H9 (cell line): ENCODE data around the gene SPTBN4. TPM values are rescaled to one million over a fixed set of nuclear protein-coding genes. Genes with fewer than 3 reads are reported as not detected.

Experiments
- DNase-seq: peaks from one replicate; pipeline ENCODE4 v3.0.0-alpha.2; 2017
- H2AFZ ChIP-seq: one replicate; pipeline ENCODE4 v1.6.1; 2013; ENCODE audit warnings: mild to moderate bottlenecking, low read length, control low read depth, moderate library complexity
- H2AK5ac ChIP-seq: 2 replicates; pipeline ENCODE4 v1.6.1; 2013; ENCODE audit warnings: low read length, control low read depth, mixed read lengths; ENCODE audit not compliant: insufficient read length
- H2BK120ac ChIP-seq: one replicate; pipeline ENCODE4 v1.6.1; 2013; ENCODE audit warnings: low read depth, mild to moderate bottlenecking, low read length, control low read depth, inconsistent platforms; ENCODE audit not compliant: poor library complexity, severe bottlenecking
- H2BK12ac ChIP-seq: 2 replicates; pipeline ENCODE4 v1.6.1; 2013; ENCODE audit warnings: low read length, control low read depth, mixed read lengths, low read depth; ENCODE audit not compliant: insufficient read length
- H2BK15ac ChIP-seq: 2 replicates; pipeline ENCODE4 v1.6.1; 2013; ENCODE audit warnings: low read depth, low read length, control low read depth
- H2BK20ac ChIP-seq: one replicate; pipeline ENCODE4 v1.6.1; 2013; ENCODE audit warnings: low read depth, mild to moderate bottlenecking, low read length, control low read depth, inconsistent platforms; ENCODE audit not compliant: poor library complexity, severe bottlenecking
- H2BK5ac ChIP-seq: 2 replicates; pipeline ENCODE4 v1.6.1; 2013; ENCODE audit warnings: low read length, control low read depth, mixed read lengths; ENCODE audit not compliant: insufficient read length
- H3K14ac ChIP-seq: 2 replicates; pipeline ENCODE4 v1.6.1; 2013; ENCODE audit warnings: low read length, control low read depth; ENCODE audit not compliant: insufficient read depth
- H3K18ac ChIP-seq: 2 replicates; pipeline ENCODE4 v1.6.1; 2013; ENCODE audit warnings: low read depth, mild to moderate bottlenecking, mixed read lengths, low read length, control low read depth; ENCODE audit not compliant: insufficient read length
- H3K23ac ChIP-seq: 2 replicates; pipeline ENCODE4 v1.6.1; 2013; ENCODE audit warnings: low read length, control low read depth, mixed read lengths, low read depth; ENCODE audit not compliant: insufficient read length
- H3K23me2 ChIP-seq: 2 replicates; pipeline ENCODE4 v1.6.1; 2013; ENCODE audit warnings: low read depth, mild to moderate bottlenecking, mixed read lengths, low read length, control low read depth; ENCODE audit not compliant: insufficient read length, poor library complexity, severe bottlenecking
- H3K27ac ChIP-seq: 2 replicates; pipeline ENCODE4 v1.5.1; 2013; ENCODE audit warnings: low read length, control low read depth, mixed read lengths, low read depth; ENCODE audit not compliant: insufficient read length
- H3K27me3 ChIP-seq: 2 replicates; pipeline ENCODE4 v1.6.1; 2013; ENCODE audit warnings: low read length, control low read depth, inconsistent platforms; ENCODE audit not compliant: insufficient read depth
- H3K4ac ChIP-seq: 2 replicates; pipeline ENCODE4 v1.6.1; 2013; ENCODE audit warnings: low read depth, mild to moderate bottlenecking, control low read depth, inconsistent platforms, low read length, moderate library complexity
- H3K4me1 ChIP-seq: 2 replicates; pipeline ENCODE4 v1.6.1; 2013; ENCODE audit warnings: low read length, control low read depth, inconsistent platforms; ENCODE audit not compliant: insufficient read depth
- H3K4me2 ChIP-seq: 2 replicates; pipeline ENCODE4 v1.6.1; 2013; ENCODE audit warnings: low read length, control low read depth, mixed read lengths; ENCODE audit not compliant: insufficient read length, insufficient read depth
- H3K56ac ChIP-seq: 2 replicates; pipeline ENCODE4 v1.6.1; 2013; ENCODE audit warnings: low read depth, mild to moderate bottlenecking, mixed read lengths, low read length, control low read depth; ENCODE audit not compliant: insufficient read length
- H3K79me1 ChIP-seq: 2 replicates; pipeline ENCODE4 v1.6.1; 2013; ENCODE audit warnings: low read depth, mild to moderate bottlenecking, moderate library complexity, low read length, control low read depth, inconsistent platforms; ENCODE audit not compliant: insufficient read depth, poor library complexity, severe bottlenecking
- H3K79me2 ChIP-seq: 2 replicates; pipeline ENCODE4 v1.6.1; 2013; ENCODE audit warnings: low read length, control low read depth, inconsistent platforms; ENCODE audit not compliant: insufficient read depth
- H3K9ac ChIP-seq: 2 replicates; pipeline ENCODE4 v1.6.1; 2013; ENCODE audit warnings: low read length, control low read depth, mixed read lengths; ENCODE audit not compliant: insufficient read length; ENCODE audit errors: extremely low read depth
- H3K9me3 ChIP-seq: one replicate; pipeline ENCODE4 v1.6.1; 2013; ENCODE audit warnings: low read depth, low read length, inconsistent platforms; ENCODE audit not compliant: control insufficient read depth
- H3T11ph ChIP-seq: one replicate; pipeline ENCODE4 v1.6.1; 2013; ENCODE audit warnings: mild to moderate bottlenecking, low read length, control low read depth, inconsistent platforms
- H4K20me1 ChIP-seq: one replicate; pipeline ENCODE4 v1.6.1; 2013; ENCODE audit not compliant: control insufficient read depth, insufficient read length, insufficient read depth
- H4K5ac ChIP-seq: 2 replicates; pipeline ENCODE4 v1.6.1; 2013; ENCODE audit warnings: low read depth, mild to moderate bottlenecking, mixed read lengths, low read length, control low read depth; ENCODE audit not compliant: insufficient read length
- H4K8ac ChIP-seq: replicated peaks from 2 replicates; pipeline ENCODE4 v1.6.1; 2013; ENCODE audit warnings: low read length, control low read depth, mixed read lengths, low read depth; ENCODE audit not compliant: insufficient read length
- H4K91ac ChIP-seq: 2 replicates; pipeline ENCODE4 v1.6.1; 2013; ENCODE audit warnings: low read depth, mild to moderate bottlenecking, moderate library complexity, mixed read lengths, low read length, control low read depth; ENCODE audit not compliant: insufficient read length
- H3K27ac Mint-ChIP-seq, 3 experiments: 2 replicates in 2 of 3; 3 replicates in 1 of 3; pipeline ENCODE4 v1.8.0; 2020 to 2021; ENCODE audit warnings: mixed read lengths in 3 of 3, mild to moderate bottlenecking in 1 of 3, moderate library complexity in 1 of 3
- H3K27me3 Mint-ChIP-seq: 2 replicates; pipeline ENCODE4 v1.8.0; 2021; ENCODE audit warnings: low read depth, mild to moderate bottlenecking, moderate library complexity, mixed read lengths
- H3K36me3 Mint-ChIP-seq, 3 experiments: 2 replicates in 2 of 3; 3 replicates in 1 of 3; pipeline ENCODE4 v1.8.0; 2020 to 2021; ENCODE audit warnings: low read depth in 3 of 3, mixed read lengths in 3 of 3; ENCODE audit not compliant: insufficient read depth in 1 of 3
- H3K4me1 Mint-ChIP-seq, 2 experiments: 2 replicates each; pipeline ENCODE4 v1.8.0; 2020; ENCODE audit warnings: mixed read lengths in 2 of 2
- H3K4me3 Mint-ChIP-seq, 2 experiments: 2 replicates in 1 of 2; 3 replicates in 1 of 2; pipeline ENCODE4 v1.8.0; 2020 to 2021; ENCODE audit warnings: mild to moderate bottlenecking in 2 of 2, mixed read lengths in 2 of 2, moderate library complexity in 1 of 2
- H3K9me3 Mint-ChIP-seq, 2 experiments: 2 replicates in 1 of 2; 3 replicates in 1 of 2; pipeline ENCODE4 v1.8.0; 2020; ENCODE audit warnings: mild to moderate bottlenecking in 2 of 2, mixed read lengths in 2 of 2, moderate library complexity in 1 of 2
- WGBS: extraction: QIAGEN DNeasy Blood & Tissue Kit; methylation state at CpG from one replicate; pipeline ENCODE4 v1.1.7; 2013; ENCODE audit warnings: missing lambda C conversion rate, low lambda C conversion rate, mixed read lengths; ENCODE audit not compliant: insufficient read length; ENCODE audit errors: extremely low coverage; 5-methylcytosine and 5-hydroxymethylcytosine counted together
- total RNA-seq: library from RNA; stranded (reverse); gene quantifications from 2 replicates; pipeline ENCODE4 v1.2.1, GENCODE V29; 2021
- TF ChIP-seq, protein P1 (sequence below): fragments of 200-600 bp; sonication (generic); conservative IDR thresholded peaks from 3 replicates; pipeline ENCODE4 v1.8.0; 2021; ENCODE audit warnings: antibody characterized with exemption, mild to moderate bottlenecking

Gene SPTBN4
- total RNA-seq, 1 experiment from 2014 or later = 2.9 TPM

DNA sequence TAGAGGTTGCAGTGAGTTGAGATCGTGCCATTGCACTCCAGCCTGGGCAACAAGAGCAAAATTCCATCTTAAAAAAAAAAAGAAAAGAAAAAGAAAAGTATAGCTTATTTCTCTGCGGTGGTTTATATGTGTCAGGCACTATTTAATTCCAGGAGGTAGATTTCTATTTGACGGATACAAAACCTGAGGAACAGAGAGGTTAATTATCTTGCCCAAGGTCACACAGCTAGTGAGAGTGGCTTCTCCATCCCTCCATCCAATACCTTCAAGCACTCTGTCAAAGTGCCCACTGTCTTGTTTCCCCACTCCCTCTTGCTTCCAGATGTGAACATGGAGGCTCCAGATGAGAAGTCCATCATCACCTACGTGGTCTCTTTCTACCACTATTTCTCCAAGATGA lies 34.8 kb downstream of the SPTBN4 start:
- no peak overlapping the region for H2BK20ac ChIP-seq
- TF ChIP-seq, protein P1, sequence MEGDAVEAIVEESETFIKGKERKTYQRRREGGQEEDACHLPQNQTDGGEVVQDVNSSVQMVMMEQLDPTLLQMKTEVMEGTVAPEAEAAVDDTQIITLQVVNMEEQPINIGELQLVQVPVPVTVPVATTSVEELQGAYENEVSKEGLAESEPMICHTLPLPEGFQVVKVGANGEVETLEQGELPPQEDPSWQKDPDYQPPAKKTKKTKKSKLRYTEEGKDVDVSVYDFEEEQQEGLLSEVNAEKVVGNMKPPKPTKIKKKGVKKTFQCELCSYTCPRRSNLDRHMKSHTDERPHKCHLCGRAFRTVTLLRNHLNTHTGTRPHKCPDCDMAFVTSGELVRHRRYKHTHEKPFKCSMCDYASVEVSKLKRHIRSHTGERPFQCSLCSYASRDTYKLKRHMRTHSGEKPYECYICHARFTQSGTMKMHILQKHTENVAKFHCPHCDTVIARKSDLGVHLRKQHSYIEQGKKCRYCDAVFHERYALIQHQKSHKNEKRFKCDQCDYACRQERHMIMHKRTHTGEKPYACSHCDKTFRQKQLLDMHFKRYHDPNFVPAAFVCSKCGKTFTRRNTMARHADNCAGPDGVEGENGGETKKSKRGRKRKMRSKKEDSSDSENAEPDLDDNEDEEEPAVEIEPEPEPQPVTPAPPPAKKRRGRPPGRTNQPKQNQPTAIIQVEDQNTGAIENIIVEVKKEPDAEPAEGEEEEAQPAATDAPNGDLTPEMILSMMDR = no peak
- Mint-ChIP-seq H3K27ac (no peak overlapping the region), H3K9me3 (no peaks in the 10 kb centered on the region; a peak in 1 of 5 replicates), H3K27me3 (peaks cover 63% of the 10 kb centered on the region), H3K4me3 (no peak overlapping the region), H3K36me3 (no peaks in the 10 kb centered on the region), H3K4me1 (peaks cover 4 to 7% of the 10 kb centered on the region in 2 experiments; a peak in 2 of 4 replicates)
- WGBS = no CpG with 5 or more reads among the region's 4 CpGs
- no peak overlapping the region for H3K4ac ChIP-seq
- H3K23me2 ChIP-seq = no peaks in the 10 kb centered on the region
- no peak for DNase-seq
- H3K9ac ChIP-seq = no peak overlapping the region
- H2AK5ac ChIP-seq = no peak overlapping the region
- H2AFZ ChIP-seq = no peak overlapping the region
- H3K56ac ChIP-seq = no peak overlapping the region
- H4K91ac ChIP-seq = no peak overlapping the region
- no peak overlapping the region for H2BK5ac ChIP-seq
- no peak overlapping the region for H4K5ac ChIP-seq
- H3K18ac ChIP-seq = no peak overlapping the region
- no peak overlapping the region for H3K4me2 ChIP-seq
- H2BK15ac ChIP-seq = no peak overlapping the region
- no peaks in the 10 kb centered on the region for H3K79me1 ChIP-seq
- H3K14ac ChIP-seq = no peak overlapping the region
- H3K9me3 ChIP-seq = no peaks in the 10 kb centered on the region
- H4K8ac ChIP-seq = no peak overlapping the region
- no peak overlapping the region for H3K23ac ChIP-seq
- 0 out of 2 replicates have a peak, but pooled peaks cover 3% of the 10 kb centered on the region for H3K4me1 ChIP-seq
- H3K79me2 ChIP-seq = no peaks in the 10 kb centered on the region
- no peak overlapping the region for H3K27ac ChIP-seq
- H4K20me1 ChIP-seq = no peaks in the 10 kb centered on the region
- H3T11ph ChIP-seq = no peak overlapping the region
- no peaks in the 10 kb centered on the region for H3K27me3 ChIP-seq
- H2BK120ac ChIP-seq = no peak overlapping the region
- no peak overlapping the region for H2BK12ac ChIP-seq
